K562 (cell line): ENCODE measurements around the gene ALKBH3. TPM values are rescaled to one million over a fixed set of nuclear protein-coding genes. Genes with fewer than 3 reads are reported as not detected.

ENCODE experiments used
- HDAC2 ChIP-seq: fragments of 450-650 bp; IDR thresholded peaks from 2 replicates; pipeline ENCODE4 v1.6.1; 2016; ENCODE audit warnings: mild to moderate bottlenecking
- KHSRP ChIP-seq: fragments of 450-650 bp; IDR thresholded peaks from 2 replicates; pipeline ENCODE4 v1.6.1; 2017
- RAD51 ChIP-seq: fragments of 450-650 bp; IDR thresholded peaks from 2 replicates; pipeline ENCODE4 v1.7.1; 2016; ENCODE audit warnings: low read depth, mild to moderate bottlenecking, borderline replicate concordance
- RBM25 ChIP-seq: fragments of 200-400 bp; formaldehyde crosslinking; IDR thresholded peaks from 2 replicates; pipeline ENCODE4 v1.6.1; 2018; ENCODE audit warnings: low read length, low read depth, moderate library complexity; ENCODE audit not compliant: severe bottlenecking
- SLC30A9 ChIP-seq: fragments of 250-450 bp; sonication (Bioruptor Pico); IDR thresholded peaks from 2 replicates; pipeline ENCODE4 v1.8.0; 2022; ENCODE audit warnings: mild to moderate bottlenecking, moderate library complexity
- SMAD2 ChIP-seq: fragments of 150-350 bp; IDR thresholded peaks from 2 replicates; pipeline ENCODE4 v1.6.1; 2014; ENCODE audit warnings: low read depth, mild to moderate bottlenecking, low read length
- ZNF445 ChIP-seq: fragments of 250-450 bp; sonication (Bioruptor Pico); IDR thresholded peaks from 2 replicates; pipeline ENCODE4 v1.4.0; 2020; ENCODE audit warnings: low read depth, mild to moderate bottlenecking, moderate library complexity
- ZNF707 ChIP-seq: fragments of 250-450 bp; sonication (Bioruptor Pico); conservative IDR thresholded peaks from 2 replicates; pipeline ENCODE4 v1.8.0; 2022; ENCODE audit warnings: inconsistent platforms, mild to moderate bottlenecking, moderate library complexity
- ZNF76 ChIP-seq: fragments of 250-450 bp; sonication (Bioruptor Pico); IDR thresholded peaks from 2 replicates; pipeline ENCODE4 v1.4.0; 2020; ENCODE audit warnings: mild to moderate bottlenecking, moderate library complexity, borderline replicate concordance
- polyA plus RNA-seq, 8 experiments: library from polyadenylated mRNA; depleted of rRNA in 4 of 8; stranded (reverse) in 5 of 8; unstranded in 3 of 8; fragments of >200 nt; fragmentation: Nextera tagmentation in 2 of 8; fragmentation: Illumina TruSeq in 1 of 8; extraction: Ambion mirVana in 2 of 8; extraction: Trizol in 1 of 8; gene quantifications; 2 replicates each; pipeline versions ENCODE4 v1.2.1 to v1.2.3, GENCODE V29; 2011 to 2014; ENCODE audit warnings: inconsistent platforms in 1 of 8, missing spikeins in 1 of 8
- total RNA-seq, 7 experiments: library from RNA; depleted of rRNA in 6 of 7; stranded (reverse); fragments of >200 nt in 6 of 7; fragmentation: Illumina TruSeq in 2 of 7; extraction: Trizol in 2 of 7; gene quantifications; 2 replicates each; pipeline versions ENCODE4 v1.2.1 to v1.2.3, GENCODE V29; 2011 to 2021; ENCODE audit warnings: low replicate concordance in 1 of 7
- TF ChIP-seq, protein P1 (sequence below), 2 experiments: fragments of 200-800 bp in 1 of 2; sonication (Bioruptor generic) in 1 of 2; sonication (generic) in 1 of 2; formaldehyde crosslinking in 1 of 2; IDR thresholded peaks in 1 of 2; conservative IDR thresholded peaks in 1 of 2; 2 replicates each; pipeline versions ENCODE4 v1.5.0 to v1.6.1; 2016 to 2020; ENCODE audit warnings: missing compliant biosample characterization in 1 of 2, missing genetic modification characterization in 1 of 2, missing genetic modification reagents in 1 of 2
- TF ChIP-seq, protein P2 (sequence below), 2 experiments: fragments of 450-650 bp in 1 of 2; IDR thresholded peaks; 2 replicates each; pipeline ENCODE4 v1.6.1; 2011 to 2017; ENCODE audit warnings: low read depth in 2 of 2, antibody characterized with exemption in 1 of 2, borderline replicate concordance in 1 of 2, low read length in 1 of 2, mild to moderate bottlenecking in 1 of 2, mixed read lengths in 1 of 2; ENCODE audit not compliant: control insufficient read depth in 1 of 2
- TF ChIP-seq, protein P3 (sequence below): fragments of 250-450 bp; sonication (Bioruptor Pico); IDR thresholded peaks from 2 replicates; pipeline ENCODE4 v1.5.0; 2021
- TF ChIP-seq, protein P4 (sequence below): fragments of 450-650 bp; IDR thresholded peaks from 2 replicates; pipeline ENCODE4 v1.6.1; 2016; ENCODE audit warnings: antibody characterized with exemption

Gene ALKBH3
- total and polyA plus RNA-seq, 9 of the 15 experiments (the other 6 are each of a cell fraction or from before 2014, with no cell fraction given), result 16.0 to 49.9 (median 36.5) TPM

DNA sequence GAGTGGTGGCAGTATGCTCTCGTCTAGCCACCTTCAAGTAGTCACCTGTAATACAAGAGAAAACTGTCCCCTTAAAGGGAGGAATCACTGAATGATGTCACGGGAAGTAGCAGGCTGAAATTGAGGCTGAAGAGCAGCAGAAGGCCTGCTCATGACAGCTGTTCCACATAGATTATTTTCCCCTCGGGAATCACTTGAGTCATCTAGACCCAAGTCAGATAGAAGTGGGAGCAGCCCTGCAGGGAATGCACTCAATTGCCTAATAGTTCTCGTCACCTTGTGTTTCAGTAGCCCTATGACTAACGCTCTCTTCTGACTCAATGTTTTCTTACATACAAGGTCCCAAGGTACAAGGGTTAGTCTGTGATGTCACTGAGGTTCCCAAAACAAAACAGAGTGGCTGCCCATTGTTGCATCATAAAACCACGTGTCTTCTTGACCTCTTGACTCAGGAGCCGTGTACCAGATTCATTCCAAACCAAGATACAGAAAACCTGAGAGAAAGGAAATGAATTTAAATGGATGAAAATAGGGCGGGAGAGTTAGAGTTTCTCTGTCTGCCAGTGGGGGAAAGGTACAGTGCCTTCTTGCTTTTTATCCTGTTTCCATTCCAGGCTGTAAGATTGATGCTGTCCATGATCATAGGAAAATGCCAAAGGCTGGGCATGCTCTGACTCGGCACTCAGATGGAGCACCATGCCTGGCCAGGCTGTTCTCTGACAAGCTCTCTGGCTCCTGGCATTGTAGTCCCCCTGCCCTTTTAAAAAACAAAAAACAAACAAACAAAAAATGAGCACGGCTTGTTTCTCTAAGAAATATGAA, 40.2 kb downstream of the ALKBH3 start (continued):
- TF ChIP-seq, protein P1, sequence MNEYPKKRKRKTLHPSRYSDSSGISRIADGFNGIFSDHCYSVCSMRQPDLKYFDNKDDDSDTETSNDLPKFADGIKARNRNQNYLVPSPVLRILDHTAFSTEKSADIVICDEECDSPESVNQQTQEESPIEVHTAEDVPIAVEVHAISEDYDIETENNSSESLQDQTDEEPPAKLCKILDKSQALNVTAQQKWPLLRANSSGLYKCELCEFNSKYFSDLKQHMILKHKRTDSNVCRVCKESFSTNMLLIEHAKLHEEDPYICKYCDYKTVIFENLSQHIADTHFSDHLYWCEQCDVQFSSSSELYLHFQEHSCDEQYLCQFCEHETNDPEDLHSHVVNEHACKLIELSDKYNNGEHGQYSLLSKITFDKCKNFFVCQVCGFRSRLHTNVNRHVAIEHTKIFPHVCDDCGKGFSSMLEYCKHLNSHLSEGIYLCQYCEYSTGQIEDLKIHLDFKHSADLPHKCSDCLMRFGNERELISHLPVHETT (CRISPR knock-in tag; conservative IDR thresholded peaks at IDR 0.05 in 1 of 2, IDR thresholded peaks at IDR 0.05 in 1 of 2), result 0 out of 4 replicates have a peak, but pooled peaks of 1 of the 2 experiments have one; percentile 33
- TF ChIP-seq RBM25 (no peak), ZNF707 (CRISPR knock-in tag) (no peak), SLC30A9 (no peak), ZNF76 (CRISPR knock-in tag) (no peak), ZNF445 (CRISPR knock-in tag) (no peak), HDAC2 (peak; percentile 68; the same call in 1 of the 2 replicates), RAD51 (peak; percentile 70), SMAD2 (no peak), KHSRP (peak; percentile 55; the same call in 1 of the 2 replicates)
- TF ChIP-seq, protein P2, sequence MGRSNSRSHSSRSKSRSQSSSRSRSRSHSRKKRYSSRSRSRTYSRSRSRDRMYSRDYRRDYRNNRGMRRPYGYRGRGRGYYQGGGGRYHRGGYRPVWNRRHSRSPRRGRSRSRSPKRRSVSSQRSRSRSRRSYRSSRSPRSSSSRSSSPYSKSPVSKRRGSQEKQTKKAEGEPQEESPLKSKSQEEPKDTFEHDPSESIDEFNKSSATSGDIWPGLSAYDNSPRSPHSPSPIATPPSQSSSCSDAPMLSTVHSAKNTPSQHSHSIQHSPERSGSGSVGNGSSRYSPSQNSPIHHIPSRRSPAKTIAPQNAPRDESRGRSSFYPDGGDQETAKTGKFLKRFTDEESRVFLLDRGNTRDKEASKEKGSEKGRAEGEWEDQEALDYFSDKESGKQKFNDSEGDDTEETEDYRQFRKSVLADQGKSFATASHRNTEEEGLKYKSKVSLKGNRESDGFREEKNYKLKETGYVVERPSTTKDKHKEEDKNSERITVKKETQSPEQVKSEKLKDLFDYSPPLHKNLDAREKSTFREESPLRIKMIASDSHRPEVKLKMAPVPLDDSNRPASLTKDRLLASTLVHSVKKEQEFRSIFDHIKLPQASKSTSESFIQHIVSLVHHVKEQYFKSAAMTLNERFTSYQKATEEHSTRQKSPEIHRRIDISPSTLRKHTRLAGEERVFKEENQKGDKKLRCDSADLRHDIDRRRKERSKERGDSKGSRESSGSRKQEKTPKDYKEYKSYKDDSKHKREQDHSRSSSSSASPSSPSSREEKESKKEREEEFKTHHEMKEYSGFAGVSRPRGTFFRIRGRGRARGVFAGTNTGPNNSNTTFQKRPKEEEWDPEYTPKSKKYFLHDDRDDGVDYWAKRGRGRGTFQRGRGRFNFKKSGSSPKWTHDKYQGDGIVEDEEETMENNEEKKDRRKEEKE (IDR thresholded peaks at IDR 0.05; ENCODE audit: borderline replicate concordance in 1 of 2, control insufficient read depth in 1 of 2, low read depth in 2 of 2, low read length in 1 of 2), result no peak
- TF ChIP-seq, protein P3, sequence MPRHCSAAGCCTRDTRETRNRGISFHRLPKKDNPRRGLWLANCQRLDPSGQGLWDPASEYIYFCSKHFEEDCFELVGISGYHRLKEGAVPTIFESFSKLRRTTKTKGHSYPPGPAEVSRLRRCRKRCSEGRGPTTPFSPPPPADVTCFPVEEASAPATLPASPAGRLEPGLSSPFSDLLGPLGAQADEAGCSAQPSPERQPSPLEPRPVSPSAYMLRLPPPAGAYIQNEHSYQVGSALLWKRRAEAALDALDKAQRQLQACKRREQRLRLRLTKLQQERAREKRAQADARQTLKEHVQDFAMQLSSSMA (CRISPR knock-in tag), result no peak
- TF ChIP-seq, protein P4, sequence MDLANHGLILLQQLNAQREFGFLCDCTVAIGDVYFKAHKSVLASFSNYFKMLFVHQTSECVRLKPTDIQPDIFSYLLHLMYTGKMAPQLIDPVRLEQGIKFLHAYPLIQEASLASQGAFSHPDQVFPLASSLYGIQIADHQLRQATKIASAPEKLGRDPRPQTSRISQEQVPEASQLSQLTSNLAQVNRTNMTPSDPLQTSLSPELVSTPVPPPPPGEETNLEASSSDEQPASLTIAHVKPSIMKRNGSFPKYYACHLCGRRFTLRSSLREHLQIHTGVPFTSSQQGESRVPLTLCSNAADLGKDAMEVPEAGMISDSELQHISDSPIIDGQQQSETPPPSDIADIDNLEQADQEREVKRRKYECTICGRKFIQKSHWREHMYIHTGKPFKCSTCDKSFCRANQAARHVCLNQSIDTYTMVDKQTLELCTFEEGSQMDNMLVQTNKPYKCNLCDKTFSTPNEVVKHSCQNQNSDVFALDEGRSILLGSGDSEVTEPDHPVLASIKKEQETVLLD, result no peak
